Thoracic aorta (tissue), 2 donors: ENCODE data around the gene ANKRD13C. TPM values are rescaled to one million over a fixed set of nuclear protein-coding genes. Genes with fewer than 3 reads are reported as not detected.

Experiments used
- ATAC-seq: fragments of 150-250 bp; one replicate; pipeline ENCODE4 v1.8.0; 2017; ENCODE audit warnings: low read depth; ENCODE audit not compliant: insufficient number of reproducible peaks, low FRiP score
- DNase-seq: peaks from one replicate; pipeline ENCODE4 v3.0.0-alpha.2; 2020; ENCODE audit warnings: low spot score
- H3K27ac ChIP-seq, 2 donors: fragments of 200-600 bp; sonication (generic); 1 replicate in 1 of 2; 2 replicates in 1 of 2; pipeline ENCODE4 v1.5.1; 2016; ENCODE audit warnings: mild to moderate bottlenecking in 2 of 2, moderate library complexity in 2 of 2
- H3K27me3 ChIP-seq: fragments of 200-600 bp; sonication (generic); replicated peaks from 2 replicates; pipeline ENCODE4 v1.6.0; 2016; ENCODE audit warnings: mild to moderate bottlenecking; ENCODE audit not compliant: insufficient read depth
- H3K36me3 ChIP-seq: fragments of 200-600 bp; sonication (generic); one replicate; pipeline ENCODE4 v1.5.1; 2016
- H3K4me1 ChIP-seq, 2 donors: fragments of 200-600 bp; sonication (generic); 1 replicate in 1 of 2; 2 replicates in 1 of 2; pipeline versions ENCODE4 v1.5.1 to v1.6.0; 2016; ENCODE audit warnings: low read depth in 2 of 2, mild to moderate bottlenecking in 1 of 2; ENCODE audit not compliant: control insufficient read depth in 1 of 2
- H3K4me3 ChIP-seq: fragments of 200-600 bp; sonication (generic); 2 replicates; pipeline ENCODE4 v1.5.1; 2016; ENCODE audit warnings: mild to moderate bottlenecking
- H3K9me3 ChIP-seq: fragments of 200-600 bp; sonication (generic); 2 replicates; pipeline ENCODE4 v1.5.1; 2016
- total RNA-seq, 2 donors: library from RNA; depleted of rRNA; stranded (reverse); fragments of >200 nt; gene quantifications; one replicate each; pipeline versions ENCODE4 v1.1.0 to v1.2.3, GENCODE V29; 2016
- TF ChIP-seq, protein P1 (sequence below): fragments of 200-600 bp; sonication (generic); IDR thresholded peaks from one replicate; pipeline ENCODE4 v1.5.1; 2019; ENCODE audit warnings: antibody characterized with exemption

ANKRD13C gene
- total RNA-seq, 2 donors from 2014 or later: 19.6 to 34.4 TPM

DNA sequence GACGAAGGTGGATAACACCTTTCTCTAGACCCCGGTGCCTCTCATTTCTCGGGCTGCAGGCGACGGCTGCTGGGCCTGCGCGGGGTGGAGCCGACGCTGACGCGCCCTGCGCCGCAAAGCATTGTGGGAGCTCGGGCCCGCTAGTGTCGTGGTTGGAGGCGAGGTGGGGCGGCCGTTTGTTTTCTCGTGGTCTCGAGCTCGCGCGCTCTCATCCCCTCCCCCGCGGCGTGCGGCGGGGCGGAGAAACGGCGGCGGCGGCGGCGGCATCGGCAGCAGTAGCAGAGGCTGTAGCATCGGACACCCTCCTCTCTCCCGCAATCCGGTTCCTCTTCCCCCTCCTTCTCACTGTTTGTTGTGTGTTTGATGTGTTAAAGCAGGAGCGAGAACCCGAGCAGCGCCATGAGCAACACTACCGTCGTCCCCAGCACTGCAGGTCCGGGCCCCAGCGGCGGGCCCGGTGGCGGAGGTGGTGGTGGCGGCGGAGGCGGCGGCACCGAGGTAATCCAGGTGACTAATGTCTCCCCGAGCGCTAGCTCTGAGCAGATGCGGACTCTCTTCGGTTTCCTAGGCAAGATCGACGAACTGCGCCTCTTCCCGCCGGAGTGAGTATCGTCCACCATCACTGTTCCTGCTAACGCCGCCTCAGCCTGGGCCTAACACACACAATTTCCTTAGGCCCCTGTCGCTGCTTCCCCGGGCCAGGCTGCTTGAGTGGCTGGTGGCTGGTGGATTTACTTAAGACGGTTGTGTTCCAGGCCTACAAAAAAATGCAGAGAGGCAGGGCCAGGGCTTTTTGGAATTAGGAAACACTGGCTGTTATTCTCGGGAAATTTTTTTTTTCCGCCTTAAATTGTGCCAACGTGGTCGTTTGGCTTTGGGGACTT lies 133.0 kb downstream of the ANKRD13C start, which contains the start of gene SRSF11:
SRSF11 (plus strand) TSS at position 143 of the 884 bp plus-strand sequence; CDS start at position 400, 257 bp downstream.
- no peaks in the 10 kb centered on the region for H3K36me3 ChIP-seq
- H3K4me3 ChIP-seq: peak within 1 kb of the TSS; percentile 94
- TF ChIP-seq, protein P1, sequence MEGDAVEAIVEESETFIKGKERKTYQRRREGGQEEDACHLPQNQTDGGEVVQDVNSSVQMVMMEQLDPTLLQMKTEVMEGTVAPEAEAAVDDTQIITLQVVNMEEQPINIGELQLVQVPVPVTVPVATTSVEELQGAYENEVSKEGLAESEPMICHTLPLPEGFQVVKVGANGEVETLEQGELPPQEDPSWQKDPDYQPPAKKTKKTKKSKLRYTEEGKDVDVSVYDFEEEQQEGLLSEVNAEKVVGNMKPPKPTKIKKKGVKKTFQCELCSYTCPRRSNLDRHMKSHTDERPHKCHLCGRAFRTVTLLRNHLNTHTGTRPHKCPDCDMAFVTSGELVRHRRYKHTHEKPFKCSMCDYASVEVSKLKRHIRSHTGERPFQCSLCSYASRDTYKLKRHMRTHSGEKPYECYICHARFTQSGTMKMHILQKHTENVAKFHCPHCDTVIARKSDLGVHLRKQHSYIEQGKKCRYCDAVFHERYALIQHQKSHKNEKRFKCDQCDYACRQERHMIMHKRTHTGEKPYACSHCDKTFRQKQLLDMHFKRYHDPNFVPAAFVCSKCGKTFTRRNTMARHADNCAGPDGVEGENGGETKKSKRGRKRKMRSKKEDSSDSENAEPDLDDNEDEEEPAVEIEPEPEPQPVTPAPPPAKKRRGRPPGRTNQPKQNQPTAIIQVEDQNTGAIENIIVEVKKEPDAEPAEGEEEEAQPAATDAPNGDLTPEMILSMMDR: no peak
- H3K9me3 ChIP-seq: no peaks in the 10 kb centered on the region
- peak within 1 kb of the TSS; percentile 86 to 94 for H3K27ac ChIP-seq
- DNase-seq: peak; percentile 85
- H3K27me3 ChIP-seq: no peaks in the 10 kb centered on the region
- peak; percentile 81 for ATAC-seq
- peaks cover 29 to 45% of the 10 kb centered on the region in 2 donors for H3K4me1 ChIP-seq

DNA sequence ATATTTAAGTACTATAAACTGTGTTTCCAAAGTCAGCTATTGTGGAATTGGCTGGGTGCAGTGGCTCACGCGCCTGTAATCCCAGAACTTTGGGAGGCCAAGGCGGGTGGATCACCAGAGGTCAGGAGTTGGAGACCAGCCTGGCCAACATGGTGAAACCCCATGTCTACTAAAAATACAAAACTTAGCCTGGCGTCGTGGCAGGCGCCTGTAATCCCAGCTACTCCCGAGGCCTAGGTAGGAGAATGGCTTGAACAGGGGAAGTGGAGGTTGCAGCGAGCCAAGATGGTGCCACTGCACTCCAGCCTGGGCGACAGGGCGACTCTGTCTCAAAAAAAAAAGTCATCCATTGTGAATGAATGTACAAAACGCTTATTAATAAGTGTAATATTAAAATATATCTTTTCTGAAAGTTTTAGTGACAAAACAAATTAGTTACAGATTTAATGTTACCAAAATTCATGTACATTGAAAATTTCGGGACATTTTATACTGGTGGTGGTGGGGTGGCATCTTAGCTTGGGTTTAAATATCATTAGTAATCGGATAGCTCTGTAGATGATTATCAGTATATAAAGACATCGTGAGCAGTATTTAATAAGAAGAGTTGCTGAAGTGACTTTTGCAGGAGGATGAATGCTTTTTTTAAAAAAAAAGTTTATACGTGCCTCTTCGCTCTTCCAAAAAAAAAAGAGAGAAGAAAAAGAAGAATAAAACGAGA lies 133.8 kb downstream of the ANKRD13C start:
- peak overlapping the region; percentile 86 to 94 for H3K27ac ChIP-seq
- ATAC-seq: no peak

DNA sequence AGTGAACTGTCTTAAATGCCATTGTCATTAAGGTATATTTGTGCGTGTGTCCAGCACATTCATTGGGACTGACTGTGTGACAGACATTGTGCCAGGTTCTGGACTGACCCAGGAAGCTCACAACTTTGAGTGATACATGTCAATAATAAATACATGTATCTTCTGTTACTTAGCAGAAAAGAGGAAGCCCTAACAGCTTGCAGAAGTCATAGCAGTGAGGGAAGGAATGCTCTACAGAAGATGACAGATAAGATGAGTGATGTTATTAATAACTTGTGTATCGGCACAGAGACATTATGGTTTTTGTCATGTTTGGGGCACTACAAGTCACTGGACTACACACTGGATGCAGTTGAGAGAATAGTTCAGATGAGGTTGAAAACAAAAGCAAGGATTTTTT lies 134.5 kb downstream of the ANKRD13C start:
- no peak for ATAC-seq
- H3K9me3 ChIP-seq: no peaks in the 10 kb centered on the region
- H3K4me3 ChIP-seq: no peak overlapping the region
- H3K27me3 ChIP-seq: no peaks in the 10 kb centered on the region
- DNase-seq: no peak
- no peak overlapping the region for H3K27ac ChIP-seq
- H3K4me1 ChIP-seq: peaks cover 29 to 38% of the 10 kb centered on the region in 2 donors
- TF ChIP-seq, protein P1: no peak
- H3K36me3 ChIP-seq: no peaks in the 10 kb centered on the region

More for the DNA sequence above, 133.8 kb downstream of the ANKRD13C start:
- TF ChIP-seq, protein P1: no peak
- Histone ChIP-seq H3K4me3 (peak overlapping the region; percentile 94), H3K9me3 (no peaks in the 10 kb centered on the region), H3K27me3 (no peaks in the 10 kb centered on the region), H3K36me3 (no peaks in the 10 kb centered on the region), H3K4me1 (peaks cover 29 to 41% of the 10 kb centered on the region in 2 donors)
- no peak for DNase-seq

DNA sequence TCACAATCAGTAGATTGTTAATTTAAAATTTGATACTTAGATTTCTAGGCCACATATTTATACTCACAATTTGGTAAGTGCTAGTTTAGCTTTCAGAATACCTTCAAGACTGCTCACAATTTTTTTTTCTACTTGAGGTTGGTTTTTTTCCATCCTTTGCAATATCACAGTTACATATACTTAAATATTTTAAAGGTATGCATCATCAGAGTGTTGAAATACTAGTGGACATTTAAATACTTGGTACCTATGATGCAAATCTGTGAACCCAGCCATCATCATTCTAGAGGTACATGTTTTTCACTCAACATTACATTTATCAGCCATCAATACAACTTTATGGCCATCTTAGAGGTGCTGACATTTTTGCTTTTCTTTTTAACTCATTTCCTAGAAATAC lies 143.0 kb downstream of the ANKRD13C start:
- ATAC-seq: no peak
- H3K36me3 ChIP-seq: no peaks in the 10 kb centered on the region
- no peak overlapping the region for H3K27ac ChIP-seq
- no peaks in the 10 kb centered on the region for H3K9me3 ChIP-seq
- TF ChIP-seq, protein P1: no peak
- H3K4me1 ChIP-seq: peaks cover 26 to 29% of the 10 kb centered on the region in 2 donors
- H3K4me3 ChIP-seq: no peak overlapping the region
- no peak for DNase-seq
- no peaks in the 10 kb centered on the region for H3K27me3 ChIP-seq

DNA sequence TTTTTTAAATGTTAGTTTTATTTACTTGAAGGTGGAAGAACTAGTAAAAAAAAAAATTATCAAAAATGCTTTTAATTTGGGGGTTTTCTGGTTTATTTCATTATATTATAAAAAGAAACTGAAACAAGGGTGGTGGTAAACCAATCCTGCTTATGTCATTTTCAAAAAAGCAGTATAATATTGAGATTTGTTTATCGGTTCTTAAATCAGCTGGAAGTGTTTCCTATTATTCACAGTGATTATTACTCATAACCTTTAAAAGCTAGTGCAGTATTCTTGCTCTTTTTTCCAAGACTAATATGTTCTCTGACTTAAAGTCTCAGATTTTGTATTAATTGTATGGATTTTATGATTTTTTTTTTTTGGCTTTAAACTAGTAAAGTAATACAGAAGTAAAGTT lies 143.7 kb downstream of the ANKRD13C start:
- DNase-seq (no peak), ATAC-seq (no peak)
- H3K4me3 ChIP-seq: no peak overlapping the region
- H3K9me3 ChIP-seq: no peaks in the 10 kb centered on the region
- H3K27me3 ChIP-seq: no peaks in the 10 kb centered on the region
- no peaks in the 10 kb centered on the region for H3K36me3 ChIP-seq
- peaks cover 28 to 32% of the 10 kb centered on the region in 2 donors for H3K4me1 ChIP-seq
- TF ChIP-seq, protein P1: no peak
- H3K27ac ChIP-seq: no peak overlapping the region
